NOMO-1 treated with dmso at 0.1 percent for 144 hours (cell line): ENCODE data around the gene EBF3.

Experiments
- DNase-seq: peaks from one replicate; lab custom pipeline; 2025; ENCODE audit not compliant: unreplicated experiment; lab: John Stamatoyannopoulos, UW

EBF3 gene

GRCh38 chr10:129809431-129809830, 154.6 kb downstream of the EBF3 start:
- DNase-seq = no peak

- DNase-seq = no peak
Observed at GRCh38 chr10:129808092-129808983, 155.7 kb downstream of the EBF3 start.

GRCh38 chr10:129807211-129807610, 156.9 kb downstream of the EBF3 start:
- DNase-seq = no peak

DNA sequence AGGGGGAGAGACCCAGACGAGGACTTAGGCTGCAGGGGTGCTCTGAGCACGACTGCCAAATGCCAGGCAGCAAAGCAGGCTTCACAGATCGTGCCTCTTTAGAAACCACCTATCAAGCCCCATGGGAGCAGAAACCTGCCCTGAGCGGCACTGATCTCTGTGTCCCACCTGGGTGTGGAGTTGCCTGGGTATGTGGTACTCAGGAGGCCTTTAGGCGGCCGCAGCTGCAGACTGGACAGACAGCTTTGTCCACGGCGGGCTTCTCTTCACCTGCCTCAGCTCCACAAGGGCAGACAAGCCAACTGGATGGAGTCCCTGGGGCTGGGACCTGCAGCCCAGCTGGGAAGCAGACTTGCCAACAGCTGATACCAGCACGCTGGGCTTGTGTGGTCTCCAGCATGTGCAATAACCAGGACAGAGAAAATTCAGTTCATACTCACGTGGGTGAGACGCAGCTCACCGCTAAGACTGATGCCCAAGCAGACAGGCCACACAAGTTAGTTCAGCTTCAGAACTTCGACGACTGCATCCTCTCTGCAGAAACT, 163.2 kb downstream of the EBF3 start:
- DNase-seq = no peak

- no peak for DNase-seq
Observed at GRCh38 chr10:129799942-129800341, 164.1 kb downstream of the EBF3 start.

DNA sequence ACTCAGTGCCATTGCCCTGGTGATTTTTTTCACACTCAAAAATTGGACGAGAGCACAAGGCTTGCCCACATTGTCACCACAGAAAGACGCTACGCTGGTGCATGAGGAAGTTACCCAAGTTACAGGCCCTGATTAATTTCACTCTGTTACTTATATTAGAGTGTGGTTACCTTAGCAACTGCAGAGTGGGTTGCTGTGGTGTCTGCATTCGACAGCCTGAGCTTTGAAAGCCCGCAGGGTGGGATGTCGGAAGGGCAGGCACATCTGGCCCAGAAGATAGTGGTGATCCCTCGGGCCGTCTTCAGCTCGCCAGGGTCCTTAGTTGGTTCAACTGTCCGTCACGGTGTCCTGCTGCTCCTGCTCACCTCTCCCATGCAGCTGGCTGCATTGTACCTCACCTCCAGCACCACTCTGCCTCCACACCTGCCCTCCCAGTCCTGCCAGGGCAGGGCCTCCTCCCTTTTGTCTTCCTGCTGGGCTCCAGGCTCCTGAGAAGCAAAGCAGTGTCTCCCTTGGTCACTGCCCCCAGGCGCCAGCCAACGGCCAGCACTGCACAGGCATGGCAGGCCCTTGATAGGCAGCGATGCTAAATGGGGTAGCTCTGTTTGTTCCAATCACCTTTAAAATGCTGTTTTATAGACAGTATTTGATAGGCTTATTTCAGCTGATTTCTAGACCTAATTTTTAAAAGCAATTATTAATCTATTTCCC, 167.2 kb downstream of the EBF3 start:
- no peak for DNase-seq

GRCh38 chr10:129793996-129794395, 170.1 kb downstream of the EBF3 start:
- no peak for DNase-seq

DNA sequence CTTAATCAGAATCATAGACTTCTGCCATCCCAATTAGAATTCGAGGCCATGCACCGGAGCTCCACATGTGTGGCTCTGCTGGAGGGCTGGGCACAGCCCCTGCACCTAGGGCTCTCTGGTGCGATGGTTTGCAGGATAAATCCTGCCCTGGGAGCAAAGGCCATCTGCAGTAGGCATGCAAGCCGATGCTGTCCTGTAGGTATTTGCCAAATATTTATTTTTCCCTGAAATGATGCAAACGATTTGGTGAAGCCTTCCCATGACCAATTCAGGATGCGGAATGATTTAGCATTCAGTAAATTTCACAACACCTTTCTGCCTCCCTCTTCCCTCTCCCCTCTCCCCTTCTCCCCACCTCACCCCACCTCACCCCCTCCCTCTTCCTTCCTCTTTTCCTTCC, 170.6 kb downstream of the EBF3 start:
- DNase-seq = no peak

DNA sequence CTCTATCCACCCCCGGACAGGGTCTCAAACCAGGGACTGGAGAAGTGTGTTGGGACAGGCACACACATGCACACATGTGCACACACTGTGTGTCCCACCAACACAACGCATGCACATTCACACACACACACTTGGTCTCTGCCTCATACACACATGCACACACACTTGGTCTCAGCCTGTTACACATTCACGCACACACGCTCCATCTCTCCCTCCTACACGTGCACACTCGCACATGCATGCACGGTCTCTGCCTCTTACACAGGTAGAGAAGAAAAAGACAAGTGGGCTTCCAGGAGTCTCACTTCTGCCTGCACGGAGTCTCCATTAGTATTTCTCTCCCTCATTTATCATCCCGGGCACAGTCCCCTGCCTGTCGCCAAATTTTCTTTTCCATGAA, 171.2 kb downstream of the EBF3 start:
- DNase-seq = no peak

- no peak for DNase-seq
Observed at GRCh38 chr10:129792141-129792540, 171.9 kb downstream of the EBF3 start.

DNA sequence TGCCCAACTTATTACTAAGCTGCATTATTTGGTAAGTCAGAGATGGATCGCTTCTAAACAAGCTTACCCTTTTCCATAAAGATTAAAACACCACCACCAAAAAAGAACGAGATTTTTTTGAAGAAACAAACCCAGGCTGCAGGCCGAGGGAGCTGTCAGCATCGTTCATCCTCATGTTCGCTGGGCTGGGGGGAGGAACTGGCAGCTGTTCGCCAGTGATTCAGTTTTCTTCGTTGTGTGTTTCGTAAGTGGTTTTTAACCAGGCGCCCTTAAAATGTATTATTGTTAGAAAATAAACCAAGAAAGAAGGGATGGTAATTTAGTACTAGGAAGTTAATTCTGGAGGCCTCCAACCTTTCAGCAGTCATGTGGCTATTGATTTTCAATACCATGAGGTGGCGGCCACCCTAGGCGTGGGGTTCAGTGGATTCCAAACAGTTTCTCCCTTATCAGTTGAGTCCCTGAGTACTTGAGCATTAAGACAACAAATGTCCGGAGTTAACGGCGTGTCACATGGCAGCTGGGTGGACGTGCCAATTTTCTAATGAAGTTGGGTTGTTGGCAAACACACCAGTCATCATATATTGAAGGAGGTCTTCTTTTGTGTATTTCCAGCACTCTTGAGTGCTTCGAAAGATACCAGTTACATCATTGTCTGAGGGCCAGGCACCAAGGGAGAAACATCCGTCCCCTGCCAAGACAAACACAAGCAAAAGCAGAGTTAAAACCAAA, 173.2 kb downstream of the EBF3 start:
- no peak for DNase-seq

- no peak for DNase-seq
Observed at GRCh38 chr10:129788215-129788614, 175.9 kb downstream of the EBF3 start.

DNA sequence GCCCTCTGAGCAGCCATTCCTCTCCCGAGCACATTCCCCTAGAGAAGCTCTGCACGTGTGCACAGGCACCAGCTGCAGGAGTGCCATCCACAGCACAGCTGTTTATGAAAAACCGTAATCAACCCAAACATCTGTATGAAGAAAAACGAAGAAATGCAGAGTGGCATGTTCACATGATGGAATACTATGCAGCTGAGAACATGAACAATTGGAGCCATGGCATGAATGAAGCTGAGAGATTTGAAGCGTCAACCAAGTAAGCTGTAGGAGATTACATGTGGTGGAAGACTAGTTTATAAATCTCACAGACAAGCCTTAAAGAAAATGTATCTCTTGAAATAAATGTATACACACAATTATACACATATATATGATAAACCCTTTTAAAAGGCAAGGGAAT, 176.5 kb downstream of the EBF3 start:
- no peak for DNase-seq

- DNase-seq = no peak
Observed at GRCh38 chr10:129786216-129786615, 177.9 kb downstream of the EBF3 start.

DNA sequence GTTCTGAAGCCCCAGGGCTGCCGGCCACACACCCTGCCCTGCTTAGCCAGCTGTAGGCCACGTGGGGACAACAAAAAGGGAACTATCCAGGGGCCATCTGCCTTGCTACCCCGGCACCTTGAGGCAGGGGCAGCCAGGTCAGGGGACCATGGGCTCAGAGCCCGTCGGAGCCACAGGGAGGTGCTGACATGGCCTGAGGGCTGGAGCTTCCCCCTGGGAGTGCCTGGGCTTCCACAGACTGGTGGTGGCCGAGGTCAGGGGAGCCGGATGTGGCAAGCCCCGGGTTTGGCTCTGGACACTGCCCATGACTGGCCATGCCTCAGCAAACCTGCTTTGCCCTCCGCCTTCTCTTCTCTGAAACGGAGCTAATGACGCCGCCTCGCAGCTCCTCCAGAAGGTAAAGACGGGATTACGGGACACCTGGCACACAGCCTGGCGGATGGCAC, 178.5 kb downstream of the EBF3 start:
- no peak for DNase-seq
